A549 (cell line): ENCODE results near the gene CD1D.

ENCODE experiments used
- CEBPB ChIP-seq, 2 experiments: fragments of >200 bp in 1 of 2; sonication (Bioruptor Twin) in 1 of 2; formaldehyde crosslinking in 1 of 2; IDR thresholded peaks; 2 replicates each; pipeline ENCODE4 v1.6.1; 2012 to 2016
- CHD4 ChIP-seq: fragments of 200-600 bp; sonication (generic); IDR thresholded peaks from 2 replicates; pipeline ENCODE4 v1.6.1; 2016; ENCODE audit warnings: antibody characterized with exemption, mild to moderate bottlenecking, borderline replicate concordance
- CTCF ChIP-seq: fragments of >200 bp; sonication (Bioruptor Twin); formaldehyde crosslinking; IDR thresholded peaks from 3 replicates; pipeline ENCODE4 v1.5.1; 2016
- HDAC2 ChIP-seq: fragments of 200-600 bp; sonication (generic); IDR thresholded peaks from 2 replicates; pipeline ENCODE4 v1.6.1; 2016
- JUN ChIP-seq, 2 experiments: fragments of >200 bp; sonication (Bioruptor Twin); formaldehyde crosslinking; IDR thresholded peaks; 2 replicates in 1 of 2; 3 replicates in 1 of 2; pipeline ENCODE4 v1.6.1; 2016 to 2017
- NR3C1 ChIP-seq: fragments of >200 bp; sonication (Bioruptor Twin); formaldehyde crosslinking; IDR thresholded peaks from 3 replicates; pipeline ENCODE4 v1.6.1; 2017
- POLR2A ChIP-seq: IDR thresholded peaks from 2 replicates; pipeline ENCODE4 v1.6.1; 2012; ENCODE audit warnings: mild to moderate bottlenecking, low read length
- RCOR1 ChIP-seq: fragments of 150-350 bp; IDR thresholded peaks from 2 replicates; pipeline ENCODE4 v1.6.1; 2014; ENCODE audit warnings: antibody characterized with exemption, low read length, low read depth

- no peak for TF ChIP-seq RCOR1
- no peak for TF ChIP-seq CTCF
- no peak for TF ChIP-seq CEBPB (IDR thresholded peaks at IDR 0.05)
- no peak for TF ChIP-seq NR3C1
- no peak for TF ChIP-seq JUN (IDR thresholded peaks at IDR 0.05)
- TF ChIP-seq HDAC2: no peak
- no peak for TF ChIP-seq CHD4
- TF ChIP-seq POLR2A: no peak
Measured at GRCh38 chr1:158185770-158186169, 5.1 kb downstream of the CD1D start.
